C1 segment of cervical spinal cord (tissue), 14 donors: ENCODE data around the gene YARS1.

Experiments
- DNase-seq, 14 donors: peaks; one replicate each; lab custom pipeline; 2025; lab: John Stamatoyannopoulos, UW

The YARS1 gene

DNA sequence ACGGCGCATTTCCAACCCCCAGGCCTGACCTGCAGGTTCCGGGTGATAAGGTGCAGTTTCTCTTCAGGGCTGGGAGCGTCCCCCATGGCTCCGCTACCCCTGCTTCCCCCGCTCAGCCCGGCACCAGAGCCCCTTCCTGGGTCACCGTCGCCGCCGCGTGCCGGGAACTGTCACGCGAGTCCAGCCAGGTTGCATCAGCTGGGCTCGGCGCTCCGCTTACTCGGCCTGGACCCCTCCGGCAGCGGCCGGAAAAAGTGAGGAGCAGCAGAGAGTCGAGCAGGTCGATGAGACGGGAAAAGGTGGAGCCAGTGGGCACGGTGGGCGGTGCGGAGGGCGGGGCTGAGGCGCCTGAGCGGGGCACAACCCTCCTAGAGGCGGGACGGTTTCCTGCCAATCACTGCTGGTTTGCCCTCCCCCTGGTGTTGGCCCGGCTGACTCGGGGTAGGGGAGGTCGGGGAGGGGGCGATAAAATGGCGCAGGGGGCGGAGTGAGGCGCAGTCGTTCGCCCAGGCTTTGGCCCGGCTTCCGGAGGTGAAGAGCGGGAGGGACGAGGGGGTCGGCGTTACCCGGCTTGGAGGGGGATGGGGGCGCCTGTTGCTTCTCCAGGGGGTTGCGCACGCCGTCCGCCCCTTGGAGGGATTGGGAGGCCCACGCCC, at the start of gene YARS1, which contains the start of gene S100PBP:
YARS1 (minus strand) TSS at position 200 of the 656 bp plus-strand sequence; CDS start at position 86, 114 bp downstream.
S100PBP (plus strand) TSS at position 495 of the 656 bp plus-strand sequence. CDS start 8,447 bp downstream, outside the sequence.
- DNase-seq, result peak; percentile 91 to 100 (median 98)

DNA sequence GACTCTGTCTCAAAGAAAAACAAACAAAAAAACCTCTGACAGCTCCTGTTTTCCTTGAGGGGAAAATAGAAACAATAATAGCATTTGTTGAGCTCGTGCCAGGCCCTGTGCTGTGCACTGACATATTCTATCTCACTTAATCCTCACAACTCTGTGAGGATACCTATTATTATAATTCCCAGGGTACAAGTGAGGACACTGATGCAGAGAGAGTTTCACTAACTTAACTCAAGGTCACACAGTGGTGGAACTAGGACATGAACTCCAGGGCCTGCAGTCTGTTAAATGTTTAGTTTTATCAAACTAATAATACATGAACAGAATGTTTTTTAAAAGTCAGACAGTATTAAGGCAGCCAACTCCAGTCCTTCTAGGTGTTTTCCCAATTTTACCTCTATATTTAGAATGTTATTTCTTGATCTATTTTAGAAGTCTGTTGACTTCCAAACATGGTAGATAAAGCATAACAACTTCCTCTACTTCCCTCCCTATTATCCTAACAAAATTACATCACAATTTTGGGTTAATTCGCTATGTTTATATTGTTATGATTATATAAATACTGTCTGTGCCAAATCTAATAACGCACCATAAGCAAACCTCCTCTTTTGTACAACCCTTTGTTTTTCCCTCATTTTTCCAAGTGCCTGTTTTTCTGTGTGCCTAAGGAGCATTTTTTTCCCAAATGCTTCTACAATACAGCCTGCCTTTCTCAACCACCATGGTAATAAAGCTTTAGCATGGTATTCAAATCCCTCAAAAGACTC, 48.7 kb upstream of the YARS1 start:
- DNase-seq, result no peak

DNA sequence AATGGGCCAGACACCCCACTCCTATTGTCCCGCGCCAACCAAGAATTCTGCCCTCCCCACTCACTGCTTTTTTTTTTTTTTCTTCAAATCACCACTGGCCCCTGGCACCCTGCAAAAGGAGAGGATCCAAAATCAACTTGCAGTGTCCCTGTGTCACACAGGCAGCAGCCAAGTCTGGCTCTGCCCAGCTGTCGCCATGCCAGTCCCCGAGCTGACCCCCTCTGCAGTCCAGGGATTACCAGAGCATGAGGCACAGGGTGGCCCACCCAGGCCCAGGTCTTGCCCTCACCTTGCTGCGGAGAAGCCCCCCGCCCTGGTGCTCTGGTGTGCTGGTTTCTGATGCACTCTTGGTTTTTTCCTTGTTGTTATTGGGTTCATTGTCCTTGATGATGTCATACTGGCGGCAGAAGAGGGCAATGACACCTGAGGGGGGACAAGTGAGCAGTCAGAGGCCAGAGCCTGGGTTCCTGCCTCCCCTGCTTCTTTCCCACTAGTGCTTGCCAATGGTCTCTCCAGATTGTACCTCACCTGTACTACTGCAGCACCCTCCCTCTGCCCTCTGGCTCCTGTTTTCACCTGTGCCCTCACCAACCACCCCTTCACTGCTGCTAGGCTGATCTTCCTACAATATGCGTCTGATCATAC, 47.3 kb upstream of the YARS1 start:
- no peak for DNase-seq

DNA sequence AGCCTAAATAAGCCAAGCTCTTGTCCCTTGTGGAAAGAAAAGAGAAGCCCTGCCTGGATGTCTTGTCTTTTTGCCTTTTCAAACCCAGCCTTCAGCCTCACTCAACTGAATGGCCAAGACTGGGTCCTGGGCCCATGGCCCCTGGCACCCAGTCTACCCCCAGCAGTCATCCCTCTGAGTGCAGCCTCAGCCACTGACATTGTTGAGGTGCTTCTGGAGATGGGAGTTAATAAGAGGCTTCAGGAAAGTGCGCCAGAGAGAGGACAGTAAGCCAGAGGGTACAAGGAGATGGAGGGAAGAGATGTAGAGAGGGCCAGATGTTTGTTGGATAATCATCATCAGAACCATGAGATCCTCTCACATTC, 46.7 kb upstream of the YARS1 start:
- no peak for DNase-seq

DNA sequence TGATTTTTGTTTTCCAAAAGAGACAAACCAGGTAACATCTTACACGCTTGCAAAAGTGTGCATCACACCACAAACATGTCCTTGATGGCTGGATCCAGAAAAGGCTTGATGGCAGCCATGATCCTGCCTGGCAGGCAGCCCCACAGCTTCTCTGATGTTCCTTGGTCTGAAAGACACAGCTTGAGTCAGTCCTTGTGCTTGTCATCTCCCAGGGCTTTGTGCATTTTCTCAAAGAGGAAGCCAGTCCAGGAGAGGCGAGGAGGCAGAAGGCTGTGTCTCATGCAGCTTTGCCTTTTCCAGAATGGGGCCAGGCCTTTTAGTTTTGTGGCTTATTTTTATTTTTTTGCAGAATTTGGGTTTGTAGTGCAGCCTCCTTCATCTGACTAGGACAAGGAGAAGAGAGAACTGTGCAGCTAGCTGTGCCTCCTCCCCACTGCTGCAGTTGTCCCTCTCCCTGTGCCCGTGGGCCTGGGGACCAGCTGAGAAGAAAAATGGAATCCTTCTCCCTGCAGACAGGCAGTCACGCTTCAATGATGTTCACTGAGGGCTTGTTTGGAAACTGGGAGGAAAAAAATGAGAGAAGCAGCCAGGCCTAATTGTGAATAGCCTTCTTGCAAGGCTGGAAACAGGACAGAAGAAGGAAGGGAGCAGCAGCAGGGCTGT, 46.2 kb upstream of the YARS1 start:
- DNase-seq, result peak in 1 of 14 donors; percentile 29

DNA sequence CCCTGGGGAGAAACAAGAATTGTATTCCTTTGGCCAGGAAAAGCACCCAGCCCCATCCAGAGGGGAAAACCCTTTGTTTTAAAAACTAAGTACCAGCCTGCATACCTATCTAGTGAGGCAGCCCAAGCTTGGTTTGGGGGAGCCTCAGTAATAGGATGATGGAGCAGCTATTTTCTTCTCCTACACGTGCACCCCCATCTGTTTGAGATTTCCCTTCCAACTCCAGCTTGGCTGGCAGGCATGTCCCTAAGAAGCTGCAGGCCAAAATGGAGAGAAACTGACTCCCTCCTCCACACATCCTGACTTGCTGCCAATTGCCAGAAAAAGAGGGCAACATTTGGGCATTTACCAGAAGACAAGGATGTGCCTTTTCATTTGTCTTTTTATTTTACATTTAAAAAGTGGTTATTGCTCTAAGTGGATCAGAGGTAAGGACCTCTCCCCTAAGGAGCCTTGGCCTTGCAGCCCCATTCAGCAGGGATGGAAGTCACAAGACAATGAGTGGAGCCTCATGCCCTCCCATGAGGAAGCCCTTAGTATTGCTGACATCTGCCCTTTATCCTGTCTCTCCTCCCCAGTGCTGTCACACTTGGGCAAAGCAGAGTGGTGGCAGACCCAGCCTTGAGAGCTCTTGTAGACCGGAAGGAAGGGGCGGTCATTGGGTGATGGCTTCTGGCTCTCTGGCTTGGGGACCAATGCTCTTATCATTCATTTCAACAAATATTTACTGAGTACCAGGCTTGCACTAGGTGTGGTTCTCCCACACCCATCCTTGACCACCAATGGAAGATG, 44.9 kb upstream of the YARS1 start:
- peak in 2 of 14 donors; percentile 37 to 88 for DNase-seq

DNA sequence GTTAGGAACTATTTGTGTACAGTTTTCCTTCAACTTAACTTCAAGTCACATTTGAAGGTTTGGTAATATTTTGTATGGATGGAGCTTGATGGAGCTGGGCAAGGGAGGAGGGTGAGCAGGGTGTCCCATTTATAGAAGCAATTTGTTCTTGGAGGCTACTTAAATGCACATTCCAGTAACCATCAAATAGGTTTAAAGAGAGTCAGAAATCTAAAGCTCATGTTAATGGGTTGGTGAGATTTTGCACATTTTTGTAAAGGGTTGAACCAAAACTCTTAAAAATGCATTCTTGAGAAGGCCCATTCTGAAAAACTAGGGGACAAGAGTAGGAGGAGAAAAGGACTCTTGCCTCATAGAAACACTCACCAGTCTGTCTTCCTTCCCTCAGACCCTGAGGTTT, 43.4 kb upstream of the YARS1 start:
- DNase-seq, result no peak

DNA sequence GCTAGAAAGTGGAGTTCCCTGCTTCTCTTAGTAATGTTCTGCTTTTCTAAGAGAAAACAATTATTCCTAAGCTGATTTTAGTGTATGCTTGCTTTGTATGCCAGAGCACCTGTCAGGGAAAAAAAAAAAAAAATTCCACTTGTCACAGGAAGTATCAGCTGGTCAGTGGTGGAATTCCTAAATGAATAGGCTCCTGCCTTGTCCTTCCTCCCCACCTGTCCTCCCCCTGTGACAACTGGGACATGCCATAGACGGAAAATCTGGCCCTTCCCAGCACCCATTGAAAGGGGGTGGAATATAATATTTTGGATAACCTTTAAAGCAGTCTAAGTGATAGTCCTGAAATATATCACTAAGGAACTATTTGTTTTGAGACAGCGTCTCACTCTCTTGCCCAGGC, 42.8 kb upstream of the YARS1 start:
- DNase-seq, result no peak

DNA sequence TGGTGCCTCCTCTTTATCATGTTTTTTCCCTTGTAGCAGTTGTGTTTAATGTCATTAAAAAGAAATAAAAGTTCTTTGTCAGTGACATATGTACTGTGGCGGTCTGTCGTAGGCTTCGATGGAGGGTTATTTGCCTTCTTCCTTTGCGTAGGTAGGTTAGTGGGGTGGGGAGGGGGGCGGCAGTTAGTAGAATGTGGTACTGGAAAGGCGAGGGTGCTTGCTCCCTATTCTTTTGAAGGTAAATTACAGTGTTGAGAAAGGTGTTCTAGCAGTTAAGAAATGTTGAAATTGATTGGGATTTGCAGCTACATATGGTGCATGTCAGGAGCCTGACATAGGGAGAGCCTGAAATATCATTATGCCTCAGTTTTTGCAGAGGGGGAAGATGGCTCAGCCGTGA, 41.6 kb upstream of the YARS1 start:
- DNase-seq, result no peak

DNA sequence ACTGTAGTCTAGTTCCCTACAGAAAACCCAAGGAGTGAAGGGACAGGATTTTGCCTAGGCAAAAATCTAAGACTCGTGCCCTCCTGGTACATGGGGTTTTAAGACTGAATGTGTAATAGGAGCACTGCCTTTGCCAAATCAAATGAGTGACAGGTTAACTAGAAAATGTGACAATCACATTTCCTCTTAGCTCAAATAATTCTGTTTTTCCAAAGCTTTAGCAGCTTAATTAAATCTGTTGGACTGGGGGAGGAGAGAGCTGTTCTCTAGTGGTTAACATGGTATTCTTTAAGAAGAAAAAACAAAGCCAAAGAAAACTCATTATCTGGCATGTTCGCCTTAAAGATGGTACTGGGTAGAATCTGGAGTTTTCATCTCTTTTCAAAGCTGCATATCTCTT, 41.0 kb upstream of the YARS1 start:
- no peak for DNase-seq

DNA sequence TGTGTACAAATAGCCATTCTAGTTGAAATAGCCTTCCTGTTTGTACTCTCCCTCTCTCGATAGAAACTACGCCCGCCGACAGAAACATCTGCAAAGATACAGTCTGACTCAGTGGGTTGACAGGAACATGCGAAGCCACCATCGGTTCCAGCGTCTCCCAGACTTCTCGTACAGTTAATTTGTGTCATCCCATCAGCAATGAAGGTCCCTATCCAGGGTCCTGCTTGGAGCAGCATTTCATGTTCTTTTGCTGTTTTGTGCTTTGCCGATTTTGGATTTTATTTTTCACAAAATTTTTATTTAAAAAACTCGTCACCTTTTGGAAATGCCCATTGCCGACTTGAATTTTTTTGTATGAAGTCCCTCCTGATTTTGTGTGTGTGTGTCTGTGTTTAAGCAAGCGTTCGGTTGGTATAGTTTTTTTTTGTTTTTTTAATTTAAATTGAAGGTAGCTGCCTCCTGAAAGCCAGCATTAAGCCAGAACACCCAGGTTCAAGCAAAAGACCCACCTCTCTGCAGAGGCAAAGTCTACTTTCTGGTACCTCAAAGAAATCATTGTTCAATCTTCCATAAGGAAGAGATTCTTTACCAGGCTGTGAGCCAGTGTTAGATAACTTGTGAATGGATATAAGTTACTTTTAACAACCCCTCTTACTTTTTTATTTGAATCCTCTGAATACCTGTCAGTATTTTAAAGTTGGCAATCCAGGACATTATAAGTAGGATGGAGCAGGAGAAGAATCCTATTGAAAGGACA, 38.9 kb upstream of the YARS1 start:
- no peak for DNase-seq

DNA sequence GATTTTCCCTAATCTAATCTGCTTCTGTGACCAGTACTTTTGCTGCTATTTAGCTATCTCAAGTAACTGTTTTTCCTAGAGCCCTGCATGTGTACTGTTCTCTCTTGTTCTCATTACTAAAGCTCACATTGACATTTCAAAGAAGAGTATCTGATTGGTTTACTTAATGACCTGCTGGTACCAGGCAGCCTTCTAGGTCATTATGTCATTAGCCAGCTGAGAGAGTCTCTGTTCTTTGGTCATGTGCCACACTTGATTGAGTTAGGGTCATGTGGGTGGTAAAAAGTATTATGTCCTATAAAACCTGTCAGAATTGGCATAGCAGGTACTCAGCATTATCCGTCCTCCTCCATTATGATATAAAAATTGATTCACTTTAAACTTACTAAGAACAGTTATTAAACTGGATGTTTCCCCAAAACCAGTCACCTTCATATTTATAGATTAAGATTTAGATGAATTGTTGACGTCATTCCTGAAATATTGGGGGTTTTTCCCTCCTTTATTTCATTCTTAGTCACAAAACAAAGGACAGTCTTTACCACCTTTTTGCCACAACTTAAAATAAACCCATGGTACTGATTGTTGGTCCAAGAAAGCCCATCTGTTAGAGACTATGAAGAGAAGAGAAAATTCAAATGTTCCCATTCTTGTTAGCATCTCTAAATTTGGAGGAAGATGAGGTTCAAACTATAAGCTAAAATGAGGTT, 31.4 kb upstream of the YARS1 start:
- no peak for DNase-seq

DNA sequence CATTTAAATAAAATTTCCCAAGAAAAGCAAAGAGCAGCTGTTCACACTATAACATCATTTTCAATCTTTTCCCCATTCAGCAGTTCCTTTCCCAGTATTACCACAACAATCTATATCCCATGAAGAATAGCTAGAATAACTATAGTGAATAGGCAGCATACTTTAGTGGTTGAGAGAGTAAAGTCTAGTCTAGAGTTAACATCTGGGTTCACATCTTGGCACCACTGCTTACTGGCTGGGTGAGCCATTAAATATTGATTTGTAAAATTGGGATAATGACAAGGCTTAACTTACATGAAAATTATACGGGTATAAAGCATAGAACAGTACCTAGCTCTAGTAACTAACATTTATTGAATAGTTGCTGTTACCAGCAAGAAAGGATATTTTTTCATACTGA, 14.7 kb upstream of the YARS1 start:
- DNase-seq, result no peak

DNA sequence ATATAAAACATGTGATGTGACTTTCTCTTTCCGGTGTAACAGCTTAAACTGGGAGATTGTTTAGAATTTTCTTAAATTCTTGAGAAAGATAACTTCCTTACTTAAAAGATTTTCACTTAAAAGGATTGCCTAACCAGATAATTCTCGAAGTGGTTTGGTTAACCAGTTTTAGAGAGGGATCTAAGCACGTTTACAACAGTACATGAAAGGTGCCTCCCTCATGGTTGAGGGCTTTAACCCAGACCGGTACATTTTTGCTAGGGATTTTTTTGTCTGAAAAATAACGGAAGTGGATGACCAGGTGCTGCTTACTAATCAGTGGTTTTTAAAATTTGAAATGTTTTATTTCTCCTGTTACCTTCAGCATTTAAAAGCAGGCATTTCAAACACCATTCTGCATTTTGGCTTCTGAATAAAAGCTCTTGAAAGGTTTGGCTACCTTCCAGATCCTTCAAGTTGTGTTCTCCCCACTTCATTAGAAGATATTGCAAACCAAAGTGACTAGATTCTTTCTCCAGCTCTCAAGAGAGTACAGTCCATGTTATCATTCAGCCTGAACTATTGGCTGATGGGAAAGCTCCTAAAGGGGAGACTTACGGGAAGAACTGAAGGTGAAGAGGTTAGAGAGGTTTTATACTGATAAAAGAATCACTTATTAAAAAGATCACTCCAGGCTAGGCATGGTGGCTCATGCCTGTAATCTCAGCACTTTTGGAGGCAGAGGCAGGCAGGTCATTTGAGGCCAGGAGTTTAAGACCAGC, 13.1 kb upstream of the YARS1 start:
- DNase-seq, result no peak

DNA sequence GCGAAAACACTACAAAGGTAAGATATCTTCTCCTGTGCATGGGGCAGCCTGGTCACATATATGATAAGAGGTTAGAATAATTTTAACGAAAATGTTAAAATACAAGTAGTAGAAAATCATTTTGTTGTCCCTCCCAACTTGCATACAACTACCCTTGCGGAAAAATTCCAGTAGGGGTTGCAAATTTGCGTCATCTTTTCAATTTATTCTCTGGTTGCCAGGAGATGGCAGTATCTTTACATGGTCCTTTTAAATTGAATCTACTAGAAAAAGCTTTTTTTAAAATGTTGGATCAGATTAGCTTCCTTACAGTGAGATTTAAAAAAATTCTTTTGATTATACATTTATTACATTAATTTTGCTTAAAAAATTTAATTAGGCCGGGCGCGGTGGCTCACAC, 11.2 kb upstream of the YARS1 start:
- DNase-seq, result peak in 1 of 14 donors; percentile 37

DNA sequence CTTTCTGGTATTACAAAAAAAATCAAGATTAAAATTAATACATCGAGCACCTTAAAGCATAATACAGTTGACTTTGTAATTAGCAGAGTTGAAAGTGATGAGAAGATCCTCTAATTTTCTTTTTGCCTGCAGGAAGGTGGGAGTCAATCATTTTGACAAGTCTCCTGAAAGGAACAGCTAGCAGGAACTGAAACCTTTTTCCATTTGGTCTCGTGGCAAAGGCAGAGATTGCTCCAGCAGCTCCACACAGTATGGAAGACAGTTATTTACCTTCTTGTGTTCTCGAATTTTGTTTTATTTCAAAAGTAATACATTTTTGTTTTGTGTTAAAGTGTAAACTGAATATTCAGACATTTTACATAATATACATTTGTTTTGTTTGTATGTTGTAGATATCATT, 8.0 kb upstream of the YARS1 start:
- no peak for DNase-seq

DNA sequence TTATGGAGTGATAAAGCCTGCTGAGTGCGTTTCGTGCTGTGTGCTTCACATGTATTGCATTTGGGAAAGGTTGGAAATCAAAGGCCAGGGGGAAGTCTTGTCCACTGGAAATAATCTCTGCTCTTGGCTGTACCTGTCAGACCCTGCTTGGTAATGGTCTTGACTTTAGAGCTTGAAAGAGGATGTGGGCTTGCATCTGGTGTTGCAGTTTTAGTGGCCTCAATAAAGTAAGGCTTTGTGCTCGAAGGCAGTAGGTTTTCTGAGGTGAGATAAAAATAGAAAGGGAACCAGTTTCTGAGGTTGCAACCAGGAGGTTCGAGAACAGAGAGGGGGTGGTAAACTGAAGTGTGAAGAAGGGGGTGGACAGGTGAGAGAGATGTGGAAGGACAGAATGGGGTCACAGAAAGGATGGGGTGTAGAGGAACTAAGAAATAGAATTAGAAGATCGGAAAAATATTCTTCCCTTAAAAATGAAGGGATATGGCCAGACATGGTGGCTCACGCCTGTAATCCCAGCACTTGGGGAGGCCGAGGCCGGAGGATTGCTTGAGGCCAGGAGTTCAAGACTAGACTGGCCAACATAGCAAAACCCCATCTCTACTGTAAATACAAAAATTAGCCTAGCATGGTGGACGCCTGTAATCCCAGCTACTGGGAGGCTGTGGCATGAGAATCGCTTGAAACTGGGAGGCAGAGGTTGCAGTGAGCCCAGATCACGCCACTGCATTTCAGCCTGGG, 1.8 kb upstream of the YARS1 start:
- DNase-seq, result no peak
